Large intestine (tissue), 3 donors: Measurements from ENCODE around the gene FOXL3. TPM values are rescaled to one million over a fixed set of nuclear protein-coding genes. Genes with fewer than 3 reads are reported as not detected.

Source experiments
- DNase-seq, 2 donors: peaks; one replicate each; pipeline versions ENCODE4 v3.0.0 to v3.0.0-alpha.2; 2013
- H3K27ac ChIP-seq: one replicate; pipeline ENCODE4 v1.5.1; 2013; ENCODE audit warnings: low read length
- H3K27me3 ChIP-seq: 2 replicates; pipeline ENCODE4 v1.6.1; 2013; ENCODE audit warnings: low read length; ENCODE audit not compliant: control insufficient read depth, insufficient read depth
- H3K36me3 ChIP-seq: 2 replicates; pipeline ENCODE4 v1.6.1; 2013; ENCODE audit warnings: low read length; ENCODE audit not compliant: control insufficient read depth, insufficient read depth
- H3K4me1 ChIP-seq: one replicate; pipeline ENCODE4 v1.6.1; 2013; ENCODE audit warnings: low read length; ENCODE audit not compliant: control insufficient read depth, insufficient read depth
- H3K4me3 ChIP-seq: one replicate; pipeline ENCODE4 v1.5.1; 2013; ENCODE audit warnings: low read length
- H3K9me3 ChIP-seq: one replicate; pipeline ENCODE4 v1.6.1; 2013; ENCODE audit warnings: mild to moderate bottlenecking, low read depth, low read length, moderate library complexity; ENCODE audit not compliant: control insufficient read depth
- WGBS: methylation state at CpG from one replicate; pipeline ENCODE4 v1.1.5; 2013; ENCODE audit warnings: low lambda C conversion rate; ENCODE audit not compliant: insufficient coverage; 5-methylcytosine and 5-hydroxymethylcytosine counted together
- polyA plus RNA-seq: library from polyadenylated mRNA; unstranded; fragments of 120-200 nt; gene quantifications from one replicate; pipeline ENCODE4 v1.2.1, GENCODE V29; 2013

FOXL3 gene
- polyA plus RNA-seq, 1 donor: 0.09 TPM

- Histone ChIP-seq H3K9me3 (peaks cover 6% of the 10 kb centered on the region), H3K4me1 (peaks cover 63% of the 10 kb centered on the region), H3K36me3 (no peaks in the 10 kb centered on the region), H3K27ac (no peak overlapping the region), H3K4me3 (no peak overlapping the region), H3K27me3 (no peaks in the 10 kb centered on the region)
- WGBS: no CpG with 5 or more reads among the region's 20 CpGs
- DNase-seq: no peak
Measured at GRCh38 chr7:325051-325798, 35.3 kb downstream of the FOXL3 start.

DNA sequence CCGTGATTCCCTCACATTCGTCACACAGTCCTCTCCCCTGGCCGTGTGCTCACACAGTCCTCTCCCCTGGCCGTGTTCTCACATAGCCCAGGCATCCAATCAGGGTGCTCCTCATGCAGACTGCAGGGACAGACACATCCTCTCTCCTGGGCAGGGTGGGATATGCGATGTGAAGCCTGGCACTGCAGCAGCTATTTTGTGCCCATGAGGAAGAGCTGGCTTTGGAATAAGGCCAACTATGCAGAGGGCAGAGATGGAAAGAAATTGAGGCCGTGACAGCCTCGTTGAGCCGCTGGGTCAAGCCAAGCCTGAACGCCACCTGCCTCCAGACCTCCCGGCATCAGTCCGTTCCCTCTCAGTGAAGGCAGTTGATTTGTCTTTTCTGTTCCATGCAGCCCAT lies 35.8 kb downstream of the FOXL3 start:
- DNase-seq: no peak
- H3K9me3 ChIP-seq: peaks cover 6% of the 10 kb centered on the region
- no peaks in the 10 kb centered on the region for H3K27me3 ChIP-seq
- H3K36me3 ChIP-seq: no peaks in the 10 kb centered on the region
- H3K4me1 ChIP-seq: peaks cover 63% of the 10 kb centered on the region
- H3K4me3 ChIP-seq: no peak overlapping the region
- no peak overlapping the region for H3K27ac ChIP-seq
- WGBS: no CpG with 5 or more reads among the region's 11 CpGs

DNA sequence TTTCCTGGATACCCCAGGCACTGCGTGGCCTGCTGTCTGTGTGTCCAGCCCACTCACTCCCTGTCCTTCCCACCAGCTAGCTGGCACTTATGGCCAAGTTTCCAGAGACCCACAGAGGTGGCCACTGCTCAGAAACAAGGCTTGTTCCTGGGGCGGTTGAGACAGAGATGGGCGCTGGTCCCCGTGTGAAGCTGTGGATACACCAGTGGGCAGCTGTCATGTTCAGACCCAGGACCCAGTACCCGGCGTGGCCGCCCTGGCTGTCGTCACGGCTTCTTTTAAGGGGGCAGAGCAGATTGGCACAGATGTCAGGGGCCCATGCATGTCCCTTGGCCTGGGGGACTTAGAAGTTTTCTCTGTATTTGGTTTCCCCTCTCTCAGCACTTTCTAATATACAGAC lies 36.3 kb downstream of the FOXL3 start:
- Histone ChIP-seq H3K4me3 (no peak overlapping the region), H3K27ac (peak overlapping the region; percentile 92), H3K27me3 (no peaks in the 10 kb centered on the region), H3K9me3 (peaks cover 6% of the 10 kb centered on the region), H3K4me1 (peaks cover 64% of the 10 kb centered on the region), H3K36me3 (no peaks in the 10 kb centered on the region)
- DNase-seq: no peak
- WGBS: no CpG with 5 or more reads among the region's 9 CpGs

- H3K4me3 ChIP-seq: no peak overlapping the region
- no peaks in the 10 kb centered on the region for H3K36me3 ChIP-seq
- no peaks in the 10 kb centered on the region for H3K27me3 ChIP-seq
- no CpG with 5 or more reads among the region's 6 CpGs for WGBS
- H3K4me1 ChIP-seq: peaks cover 62% of the 10 kb centered on the region
- DNase-seq: peak; percentile 77 to 89
- H3K9me3 ChIP-seq: peaks cover 6% of the 10 kb centered on the region
- peak overlapping the region; percentile 92 for H3K27ac ChIP-seq
Measured at GRCh38 chr7:326809-327232, 36.9 kb downstream of the FOXL3 start.

DNA sequence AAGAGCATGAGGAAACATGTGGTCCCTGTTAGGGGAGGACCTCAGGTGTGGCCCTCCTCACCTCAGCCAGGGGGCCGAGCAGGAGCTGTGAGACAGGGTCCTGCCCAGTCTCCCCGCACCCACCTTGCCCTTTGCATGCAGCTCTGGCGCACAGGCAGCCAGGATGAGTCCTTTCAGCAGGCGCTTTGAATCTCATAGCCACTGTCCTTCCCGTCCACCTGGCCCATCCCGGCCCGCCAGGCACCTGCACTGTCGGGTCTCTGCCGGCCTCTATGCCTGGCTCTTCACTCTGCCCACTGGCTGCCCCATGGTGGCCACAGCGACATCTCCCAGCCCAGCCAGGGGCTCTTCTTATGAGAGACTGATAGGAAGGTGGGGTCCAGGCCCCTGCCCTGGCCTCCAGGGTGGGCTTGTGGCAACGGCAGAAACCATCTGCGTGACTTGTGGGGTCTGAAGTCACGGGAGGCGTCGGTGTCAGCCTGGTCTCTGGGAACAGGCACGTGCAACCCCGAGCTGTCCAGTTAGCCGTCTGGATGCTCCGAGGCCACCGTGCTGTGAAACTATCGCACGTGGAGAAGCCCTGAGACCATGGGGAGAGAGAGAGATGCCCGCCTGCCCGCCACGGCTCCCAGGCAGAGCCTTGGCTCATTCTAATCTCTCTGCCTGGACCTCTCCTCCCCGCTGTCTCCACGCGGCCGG lies 37.4 kb downstream of the FOXL3 start:
- Histone ChIP-seq H3K27me3 (no peaks in the 10 kb centered on the region), H3K4me1 (peaks cover 64% of the 10 kb centered on the region), H3K27ac (peak overlapping the region; percentile 92), H3K9me3 (peaks cover 6% of the 10 kb centered on the region), H3K36me3 (no peaks in the 10 kb centered on the region), H3K4me3 (no peak overlapping the region)
- DNase-seq: no peak
- WGBS: no CpG with 5 or more reads among the region's 29 CpGs

- 60% methylated on average over 1 of the region's 22 CpGs for WGBS
- Histone ChIP-seq H3K9me3 (peaks cover 6% of the 10 kb centered on the region), H3K27me3 (no peaks in the 10 kb centered on the region), H3K27ac (peak overlapping the region; percentile 92), H3K36me3 (no peaks in the 10 kb centered on the region), H3K4me1 (peaks cover 64% of the 10 kb centered on the region), H3K4me3 (no peak overlapping the region)
- DNase-seq: no peak
Measured at GRCh38 chr7:327991-328702, 38.2 kb downstream of the FOXL3 start.

GRCh38 chr7:329691-330281 lies 39.8 kb downstream of the FOXL3 start:
- Histone ChIP-seq H3K4me1 (peaks cover 72% of the 10 kb centered on the region), H3K27ac (peak overlapping the region; percentile 81), H3K9me3 (peaks cover 6% of the 10 kb centered on the region), H3K27me3 (no peaks in the 10 kb centered on the region), H3K4me3 (no peak overlapping the region), H3K36me3 (no peaks in the 10 kb centered on the region)
- 0% methylated on average over 1 of the region's 18 CpGs for WGBS
- DNase-seq: peak; percentile 94 to 98

GRCh38 chr7:330511-331230 lies 40.7 kb downstream of the FOXL3 start:
- 60% methylated on average over 1 of the region's 16 CpGs for WGBS
- no peak for DNase-seq
- Histone ChIP-seq H3K4me3 (no peak overlapping the region), H3K27ac (peak overlapping the region; percentile 81), H3K36me3 (no peaks in the 10 kb centered on the region), H3K9me3 (peaks cover 4% of the 10 kb centered on the region), H3K4me1 (peaks cover 72% of the 10 kb centered on the region), H3K27me3 (no peaks in the 10 kb centered on the region)

GRCh38 chr7:332020-332517 lies 42.1 kb downstream of the FOXL3 start:
- whole genome bisulfite sequencing: no CpG with 5 or more reads among the region's 23 CpGs
- DNase-seq: no peak
- no peaks in the 10 kb centered on the region for H3K9me3 ChIP-seq
- no peak overlapping the region for H3K27ac ChIP-seq
- H3K27me3 ChIP-seq: no peaks in the 10 kb centered on the region
- peaks cover 64% of the 10 kb centered on the region for H3K4me1 ChIP-seq
- no peaks in the 10 kb centered on the region for H3K36me3 ChIP-seq
- H3K4me3 ChIP-seq: no peak overlapping the region
